ENCODE results near the gene NUDT17. TPM values are rescaled to one million over a fixed set of nuclear protein-coding genes. Genes with fewer than 3 reads are reported as not detected.
A peak's percentile ranks its signal among the peaks of the same experiment; 100 is the strongest.

Gene NUDT17
- total and polyA plus RNA-seq, 4 experiments from 2014 or later: 3.0 to 5.6 (median 3.4) TPM

- Mint-ChIP-seq H3K27ac (no peak overlapping the region), H3K36me3 (no peaks in the 10 kb centered on the region), H3K4me1 (peaks cover 13 to 20% (median 17%) of the 10 kb centered on the region in 4 donors), H3K4me3 (no peak overlapping the region), H3K27me3 (peaks cover 4 to 6% of the 10 kb centered on the region in 2 donors), H3K9me3 (peaks cover 0 to 2% (median 0%) of the 10 kb centered on the region in 8 donors)
- Histone ChIP-seq H3K4me1 (ENCODE audit: insufficient read depth, low read length) (peaks cover 14% of the 10 kb centered on the region), H3K27me3 (ENCODE audit: insufficient read depth, low read length) (no peaks in the 10 kb centered on the region), H3K27ac (ENCODE audit: low read depth, low read length) (no peak overlapping the region), H3K9me3 (ENCODE audit: control insufficient read depth in 1 of 2, low read length in 2 of 2) (no peaks in the 10 kb centered on the region), H3K36me3 (ENCODE audit: insufficient read depth, low read length) (no peaks in the 10 kb centered on the region), H3K4me3 (ENCODE audit: low read length in 2 of 2) (no peak overlapping the region)
- DNase-seq: no peak
- POLR2A ChIA-PET (ENCODE audit: partially characterized antibody): no interaction called here
- intact Hi-C loops (cut with micrococcal nuclease): no loop called here
- CTCF ChIA-PET (ENCODE audit: partially characterized antibody): interaction anchor here (1.3 to 1.9 kb wide), 2 partner anchors 9 to 28 kb away, joined by 3 to 8 read pairs; no protein-coding TSS in a partner anchor
Measured at GRCh38 chr1:145874646-145875045, 29.2 kb downstream of the NUDT17 start.

- POLR2A ChIA-PET (ENCODE audit: partially characterized antibody): interaction anchor here (1.5 kb wide), 1 partner anchor 19 kb away, joined by 4 read pairs; the partner anchor contains the start of gene PIAS3
- intact Hi-C loops (cut with micrococcal nuclease): no loop called here
Measured at GRCh38 chr1:145877923-145878486, 32.6 kb downstream of the NUDT17 start.

DNA sequence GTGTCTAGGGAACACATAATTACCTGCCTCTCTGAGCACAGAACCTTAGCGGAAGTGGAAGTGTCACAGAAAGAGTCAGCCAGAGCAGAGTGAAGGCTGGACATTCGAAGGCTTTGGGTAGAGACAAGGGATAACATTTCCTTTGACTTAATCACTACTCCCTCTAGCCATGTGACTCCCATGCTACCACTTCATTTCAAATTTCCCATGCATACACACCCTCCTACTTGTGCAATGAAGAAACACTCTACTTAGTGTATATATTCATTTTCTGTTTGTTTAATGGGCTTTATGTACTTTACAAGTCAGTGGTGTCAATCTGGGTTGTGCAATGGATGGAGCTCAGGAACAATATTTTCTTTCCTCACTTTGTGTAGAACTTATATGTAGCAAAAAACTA, 33.3 kb downstream of the NUDT17 start:
- intact Hi-C loops (cut with micrococcal nuclease): no loop called here
- no peak overlapping the region for H3K27ac ChIP-seq (ENCODE audit: low read depth, low read length)
- Mint-ChIP-seq H3K36me3 (no peaks in the 10 kb centered on the region), H3K9me3 (no peaks in the 10 kb centered on the region), H3K27ac (no peak overlapping the region), H3K4me3 (no peak overlapping the region), H3K4me1 (no peaks in the 10 kb centered on the region), H3K27me3 (peaks cover 7 to 13% of the 10 kb centered on the region in 2 donors)
- peaks cover 5% of the 10 kb centered on the region for H3K27me3 ChIP-seq (ENCODE audit: insufficient read depth, low read length)
- no peak overlapping the region for H3K4me3 ChIP-seq (ENCODE audit: low read length in 2 of 2)
- ChIA-PET POLR2A (ENCODE audit: partially characterized antibody) (interaction anchor here (1.5 kb wide), 1 partner anchor 20 kb away, joined by 4 read pairs; the partner anchor contains the start of gene PIAS3), CTCF (ENCODE audit: partially characterized antibody) (interaction anchor here (0.7 to 4.1 kb wide), 2 partner anchors 13 to 20 kb away, joined by 4 to 21 read pairs; partner anchors contain the start of gene PIAS3)
- no peak for DNase-seq
- H3K4me1 ChIP-seq (ENCODE audit: insufficient read depth, low read length): no peaks in the 10 kb centered on the region
- no peaks in the 10 kb centered on the region for H3K36me3 ChIP-seq (ENCODE audit: insufficient read depth, low read length)
- no peaks in the 10 kb centered on the region for H3K9me3 ChIP-seq (ENCODE audit: control insufficient read depth in 1 of 2, low read length in 2 of 2)

More at GRCh38 chr1:145877923-145878486, 32.6 kb downstream of the NUDT17 start:
- H3K4me3 Mint-ChIP-seq: no peak overlapping the region
- Histone ChIP-seq H3K9me3 (ENCODE audit: control insufficient read depth in 1 of 2, low read length in 2 of 2) (no peaks in the 10 kb centered on the region), H3K4me1 (ENCODE audit: insufficient read depth, low read length) (no peaks in the 10 kb centered on the region), H3K4me3 (ENCODE audit: low read length in 2 of 2) (no peak overlapping the region), H3K27me3 (ENCODE audit: insufficient read depth, low read length) (no peaks in the 10 kb centered on the region), H3K36me3 (ENCODE audit: insufficient read depth, low read length) (no peaks in the 10 kb centered on the region), H3K27ac (ENCODE audit: low read depth, low read length) (no peak overlapping the region)
- H3K27me3 Mint-ChIP-seq: peaks cover 7 to 8% of the 10 kb centered on the region in 2 donors
- peaks cover under 1 to 3% (median 1%) of the 10 kb centered on the region in 4 donors for H3K4me1 Mint-ChIP-seq
- CTCF ChIA-PET (ENCODE audit: partially characterized antibody): interaction anchor here (4.1 kb wide), 1 partner anchor 14 kb away, joined by 21 read pairs; no protein-coding TSS in a partner anchor
- DNase-seq: no peak
- H3K36me3 Mint-ChIP-seq: no peaks in the 10 kb centered on the region
- no peaks in the 10 kb centered on the region for H3K9me3 Mint-ChIP-seq
- H3K27ac Mint-ChIP-seq: no peak overlapping the region

- H3K27ac ChIP-seq (ENCODE audit: low read depth, low read length): no peak overlapping the region
- Mint-ChIP-seq H3K27me3 (peaks cover 10 to 16% of the 10 kb centered on the region in 2 donors), H3K9me3 (no peaks in the 10 kb centered on the region), H3K36me3 (no peaks in the 10 kb centered on the region), H3K4me1 (peaks cover 0 to 5% (median 3%) of the 10 kb centered on the region in 4 donors), H3K4me3 (no peak overlapping the region), H3K27ac (no peak overlapping the region)
- H3K36me3 ChIP-seq (ENCODE audit: insufficient read depth, low read length): no peaks in the 10 kb centered on the region
- ChIA-PET POLR2A (ENCODE audit: partially characterized antibody) (interaction anchor here (1.6 kb wide), 1 partner anchor 35 kb away, joined by 3 read pairs; the partner anchor contains the start of gene NUDT17), CTCF (ENCODE audit: partially characterized antibody) (interaction anchor here (0.7 to 11.4 kb wide), 3 partner anchors 12 to 34 kb away, joined by 4 to 78 read pairs (median 21); partner anchors contain the start of genes NUDT17 and PIAS3)
- intact Hi-C loops (cut with micrococcal nuclease): no loop called here
- no peaks in the 10 kb centered on the region for H3K9me3 ChIP-seq (ENCODE audit: control insufficient read depth in 1 of 2, low read length in 2 of 2)
- no peaks in the 10 kb centered on the region for H3K4me1 ChIP-seq (ENCODE audit: insufficient read depth, low read length)
- no peak overlapping the region for H3K4me3 ChIP-seq (ENCODE audit: low read length in 2 of 2)
- no peak for DNase-seq
- peaks cover 11% of the 10 kb centered on the region for H3K27me3 ChIP-seq (ENCODE audit: insufficient read depth, low read length)
Measured at GRCh38 chr1:145879775-145880174, 34.3 kb downstream of the NUDT17 start.

- ChIA-PET POLR2A (ENCODE audit: partially characterized antibody) (interaction anchor here (0.9 to 1.9 kb wide), 3 partner anchors 13 to 152 kb away, joined by 3 to 22 read pairs (median 4); partner anchors contain the start of gene PIAS3), CTCF (ENCODE audit: partially characterized antibody) (interaction anchor here (2.2 to 11.4 kb wide), 2 partner anchors 26 to 38 kb away, joined by 13 to 78 read pairs; partner anchors contain the start of genes NUDT17 and PIAS3)
- Histone ChIP-seq H3K4me1 (ENCODE audit: insufficient read depth, low read length) (peaks cover 13% of the 10 kb centered on the region), H3K36me3 (ENCODE audit: insufficient read depth, low read length) (no peaks in the 10 kb centered on the region), H3K27ac (ENCODE audit: low read depth, low read length) (no peak overlapping the region), H3K9me3 (ENCODE audit: control insufficient read depth in 1 of 2, low read length in 2 of 2) (no peaks in the 10 kb centered on the region), H3K4me3 (ENCODE audit: low read length in 2 of 2) (no peak overlapping the region), H3K27me3 (ENCODE audit: insufficient read depth, low read length) (peaks cover 11% of the 10 kb centered on the region)
- Mint-ChIP-seq H3K4me3 (peak overlapping the region in 7 of 8 donors; percentile 74 to 88 (median 83)), H3K27me3 (peaks cover 10 to 21% of the 10 kb centered on the region in 2 donors), H3K27ac (peak overlapping the region in 2 of 7 donors; percentile 3 to 88), H3K4me1 (peaks cover 10 to 28% (median 14%) of the 10 kb centered on the region in 4 donors), H3K36me3 (no peaks in the 10 kb centered on the region), H3K9me3 (no peaks in the 10 kb centered on the region)
- no peak for DNase-seq
- intact Hi-C loops (cut with micrococcal nuclease): loop anchor here (1.0 kb wide), 1 partner anchor 25 kb away; the partner anchor contains the start of gene PIAS3
Measured at GRCh38 chr1:145884675-145885074, 39.2 kb downstream of the NUDT17 start.

DNA sequence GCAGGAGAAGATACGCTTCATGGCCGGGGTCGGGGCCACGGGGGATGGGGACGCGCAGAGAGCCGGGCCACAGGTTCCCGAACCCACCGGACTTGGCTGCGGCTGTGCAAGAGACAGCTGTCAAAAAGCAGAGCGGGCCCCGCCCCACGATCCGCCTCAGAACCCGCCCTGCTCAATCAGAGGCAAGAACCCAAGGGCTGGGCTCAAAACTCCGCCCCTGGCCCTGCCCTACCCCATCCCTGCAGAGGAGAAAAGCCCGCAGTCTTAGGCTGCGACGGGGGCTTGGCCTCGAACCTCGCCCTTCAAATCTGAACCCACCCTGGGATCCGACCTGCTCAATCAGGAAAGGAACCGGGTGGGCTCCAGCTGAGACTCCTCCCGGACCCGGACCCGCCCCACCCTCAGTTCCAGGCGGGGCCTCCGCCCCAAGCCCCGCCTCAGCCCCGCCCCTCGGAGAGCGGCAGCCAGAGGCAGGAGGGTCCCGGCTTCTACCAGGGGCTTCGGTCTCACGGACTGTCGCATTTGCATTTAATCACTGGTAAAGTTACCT, 40.4 kb downstream of the NUDT17 start, which contains the start of gene ANKRD35:
Gene ANKRD35, minus strand, starts transcription at position 129 of the 550 bp plus-strand sequence. Its CDS starts 108 bp downstream, at position 21.
- H3K36me3 Mint-ChIP-seq: no peaks in the 10 kb centered on the region
- peaks cover 13% of the 10 kb centered on the region for H3K4me1 ChIP-seq (ENCODE audit: insufficient read depth, low read length)
- no peaks in the 10 kb centered on the region for H3K9me3 Mint-ChIP-seq
- H3K4me3 ChIP-seq (ENCODE audit: low read length in 2 of 2): peak within 1 kb of the TSS; percentile 6 to 74
- ChIA-PET POLR2A (ENCODE audit: partially characterized antibody) (interaction anchor here (0.6 to 3.1 kb wide), 7 partner anchors 27 to 152 kb away, joined by 3 to 22 read pairs (median 6); partner anchors contain the start of genes LIX1L, NUDT17, PEX11B and PIAS3), CTCF (ENCODE audit: partially characterized antibody) (interaction anchor here (0.7 to 11.4 kb wide), 5 partner anchors 31 to 101 kb away, joined by 3 to 78 read pairs (median 3); partner anchors contain the start of genes NUDT17 and RBM8A)
- peak; percentile 83 to 91 (median 85) for DNase-seq
- peaks cover 10 to 21% of the 10 kb centered on the region in 2 donors for H3K27me3 Mint-ChIP-seq
- H3K9me3 ChIP-seq (ENCODE audit: control insufficient read depth in 1 of 2, low read length in 2 of 2): no peaks in the 10 kb centered on the region
- no peaks in the 10 kb centered on the region for H3K36me3 ChIP-seq (ENCODE audit: insufficient read depth, low read length)
- H3K27me3 ChIP-seq (ENCODE audit: insufficient read depth, low read length): peaks cover 11% of the 10 kb centered on the region
- H3K27ac ChIP-seq (ENCODE audit: low read depth, low read length): no peak within 1 kb of the TSS
- peaks cover 10 to 28% (median 14%) of the 10 kb centered on the region in 4 donors for H3K4me1 Mint-ChIP-seq
- intact Hi-C loops (cut with micrococcal nuclease): loop anchor here (1.0 kb wide), 1 partner anchor 27 kb away; the partner anchor contains the start of gene PIAS3
- H3K27ac Mint-ChIP-seq: peak within 1 kb of the TSS in 6 of 7 donors; percentile 3 to 91 (median 62)
- H3K4me3 Mint-ChIP-seq: peak within 1 kb of the TSS; percentile 74 to 88 (median 84)

Measured in CD4-positive, alpha-beta memory T cell (primary cell).